Stimulated activated CD4-positive, alpha-beta T cell treated with anti-CD3 and anti-CD28 coated beads, TNF-alpha, amount 100 ng/mL, for 4 hours (primary cell): ENCODE results near the gene DCTN5.
"Not testable (repeated sequence)": the region's sequence is repeated elsewhere in the genome, so short reads cannot be mapped to it uniquely, and the experiment has no call there.

Source experiments
- DNase-seq, 3 experiments: peaks; one replicate each; pipeline ENCODE4 v3.0.0-alpha.2; 2020; ENCODE audit warnings: low read depth in 3 of 3

Gene DCTN5

DNA sequence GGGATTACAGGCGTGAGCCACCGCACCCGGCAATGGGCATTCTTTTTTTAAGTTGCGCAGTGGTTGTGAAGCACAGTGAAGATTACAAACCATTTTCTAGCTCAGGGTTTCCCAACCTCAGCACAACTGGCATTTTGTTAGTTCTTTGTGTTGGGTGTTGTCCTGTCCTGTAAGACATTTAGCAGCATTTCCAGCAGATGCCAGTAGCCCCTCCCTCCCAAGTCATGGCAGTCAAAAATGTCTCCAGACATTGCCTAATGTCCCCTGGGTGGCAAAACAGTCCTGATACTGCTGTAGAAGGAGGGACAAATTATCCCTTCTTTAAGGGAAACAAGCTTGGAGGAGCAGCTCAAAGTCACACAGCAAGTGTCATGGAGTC lies 53.0 kb downstream of the DCTN5 start:
- no peak for DNase-seq

DNA sequence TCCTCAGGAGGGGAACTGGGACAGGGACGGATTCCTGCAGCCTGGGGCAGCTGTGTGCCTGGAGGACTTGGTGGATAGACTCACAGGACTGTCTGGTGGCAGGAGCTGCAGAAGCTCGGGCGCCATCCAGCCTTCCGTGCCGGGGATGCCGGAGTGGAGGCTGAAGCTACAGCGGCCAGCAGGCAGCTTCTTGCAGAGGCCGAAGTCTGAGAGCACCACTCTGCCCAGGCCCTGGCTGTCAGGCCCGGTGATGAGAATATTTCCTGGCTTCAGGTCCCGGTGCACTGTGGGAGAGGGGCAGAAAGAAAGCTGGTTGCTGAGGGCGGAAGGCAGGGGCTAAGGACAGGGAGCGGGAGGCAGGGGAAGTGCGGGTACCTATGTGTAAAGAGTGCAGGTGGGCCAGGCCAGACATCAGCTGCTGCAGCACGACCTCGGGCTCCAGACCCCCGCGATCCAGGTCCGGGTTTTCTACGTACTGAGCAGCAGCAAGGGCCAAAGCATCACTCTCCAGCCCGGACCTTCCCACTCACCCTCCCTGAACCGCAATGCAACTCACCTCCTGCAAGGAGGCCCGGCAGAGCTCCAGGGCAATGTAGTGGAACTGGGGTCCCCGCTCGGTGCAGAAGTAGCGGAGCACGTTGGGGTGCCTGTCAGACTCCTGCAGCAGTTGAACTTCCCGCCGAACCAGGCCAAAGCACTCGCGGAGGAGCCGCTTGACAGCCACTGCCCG lies 53.5 kb downstream of the DCTN5 start:
- no peak for DNase-seq

DNA sequence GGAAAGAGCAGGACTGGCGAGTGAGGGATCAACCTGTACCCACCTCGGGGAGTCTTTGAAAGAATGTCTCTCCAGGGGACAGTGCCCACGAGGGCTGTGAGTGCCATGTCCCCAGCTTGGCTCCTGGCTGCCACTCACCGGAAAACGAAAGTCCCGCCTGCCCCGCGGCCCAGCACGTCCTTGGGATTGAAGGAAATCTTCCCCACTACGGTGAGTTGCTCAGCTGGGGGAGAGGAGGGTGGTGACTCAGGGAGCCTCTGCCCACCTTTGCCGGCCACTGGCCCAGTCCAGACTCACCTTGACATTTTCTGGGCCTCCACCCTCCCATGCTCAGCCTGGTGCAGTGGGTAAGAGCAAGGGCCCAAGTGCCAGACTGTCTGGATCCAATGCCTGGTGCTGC lies 54.5 kb downstream of the DCTN5 start:
- DNase-seq: no peak

GRCh38 chr16:23699100-23699499 lies 57.8 kb downstream of the DCTN5 start:
- DNase-seq: no peak

GRCh38 chr16:23700093-23700492 lies 58.8 kb downstream of the DCTN5 start:
- no peak for DNase-seq

- no peak for DNase-seq
Observed at GRCh38 chr16:23700509-23700908, 59.2 kb downstream of the DCTN5 start.

GRCh38 chr16:23701045-23701444 lies 59.8 kb downstream of the DCTN5 start:
- DNase-seq: no peak

DNA sequence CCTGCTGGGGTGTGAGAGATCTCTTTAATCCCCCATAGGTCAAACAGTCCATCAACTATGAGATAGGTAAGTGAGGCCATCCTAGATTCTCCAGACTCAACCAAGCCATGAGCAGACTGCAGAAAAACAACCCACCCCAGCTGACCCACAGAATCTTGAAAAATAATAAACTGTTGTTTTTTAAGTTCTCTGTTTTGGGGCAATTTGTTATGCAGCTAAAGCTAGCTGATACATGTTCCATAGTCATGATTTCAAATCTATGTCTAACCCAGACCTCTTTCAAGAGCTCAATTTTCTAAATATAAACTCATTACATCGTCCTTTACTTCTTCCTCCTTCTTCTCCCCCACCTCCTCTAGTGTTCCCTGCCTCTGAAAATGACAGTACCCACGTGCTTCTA lies 61.7 kb downstream of the DCTN5 start:
- DNase-seq: no peak

- DNase-seq: no peak
Observed at GRCh38 chr16:23704772-23705516, 63.7 kb downstream of the DCTN5 start.

- no peak for DNase-seq
Observed at GRCh38 chr16:23705517-23705902, 64.2 kb downstream of the DCTN5 start.

DNA sequence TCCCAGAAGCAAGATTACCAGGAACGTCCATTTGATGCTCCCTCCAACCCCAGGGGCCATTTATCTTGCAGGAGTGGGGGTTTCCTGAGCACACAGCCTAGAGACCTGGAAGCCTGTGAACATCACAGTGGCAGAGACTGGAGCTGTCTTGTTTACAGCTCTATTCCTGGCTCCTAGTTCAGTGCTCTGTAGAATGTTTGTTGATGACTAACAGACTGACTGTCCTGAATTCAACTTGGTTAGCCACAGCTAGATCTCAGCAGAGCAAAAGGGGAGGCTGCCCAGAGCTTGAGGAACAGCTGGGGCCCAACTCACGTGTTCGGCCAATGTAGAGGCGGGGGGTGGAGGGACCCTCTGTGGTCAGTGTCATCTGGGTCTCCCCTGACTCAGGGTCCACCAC lies 65.2 kb downstream of the DCTN5 start:
- no peak for DNase-seq

- DNase-seq: no peak
Observed at GRCh38 chr16:23709536-23709935, 68.3 kb downstream of the DCTN5 start.

GRCh38 chr16:23710008-23710407 lies 68.7 kb downstream of the DCTN5 start:
- DNase-seq: no peak

- no peak for DNase-seq
Observed at GRCh38 chr16:23710504-23710903, 69.2 kb downstream of the DCTN5 start.

- DNase-seq: no peak
Observed at GRCh38 chr16:23711785-23712184, 70.5 kb downstream of the DCTN5 start.

DNA sequence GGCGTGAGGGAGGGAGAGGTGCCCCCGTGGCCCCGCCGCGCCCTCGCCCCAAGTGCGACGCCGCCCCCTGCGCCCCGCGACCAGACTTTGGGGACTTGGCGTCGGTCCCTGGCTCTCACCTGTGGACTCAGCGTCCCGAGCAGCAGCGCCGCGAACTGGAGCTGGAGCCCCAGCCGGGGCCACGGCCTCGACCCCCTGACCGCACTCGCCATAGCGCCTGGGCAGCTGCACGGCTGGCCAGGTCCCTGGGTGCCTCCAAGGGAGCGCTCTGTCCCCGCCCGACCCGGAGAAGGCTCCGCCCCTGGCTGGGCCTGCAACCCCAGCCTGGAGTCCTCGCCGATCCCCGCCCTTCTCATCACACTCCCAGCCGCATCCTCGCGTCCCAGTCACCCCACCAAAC lies 71.7 kb downstream of the DCTN5 start, which contains the start of gene ERN2:
Gene ERN2 (minus strand): TSS at position 247 of the 400 bp plus-strand sequence. CDS start 35 bp downstream, at position 212.
- DNase-seq: no peak

DNA sequence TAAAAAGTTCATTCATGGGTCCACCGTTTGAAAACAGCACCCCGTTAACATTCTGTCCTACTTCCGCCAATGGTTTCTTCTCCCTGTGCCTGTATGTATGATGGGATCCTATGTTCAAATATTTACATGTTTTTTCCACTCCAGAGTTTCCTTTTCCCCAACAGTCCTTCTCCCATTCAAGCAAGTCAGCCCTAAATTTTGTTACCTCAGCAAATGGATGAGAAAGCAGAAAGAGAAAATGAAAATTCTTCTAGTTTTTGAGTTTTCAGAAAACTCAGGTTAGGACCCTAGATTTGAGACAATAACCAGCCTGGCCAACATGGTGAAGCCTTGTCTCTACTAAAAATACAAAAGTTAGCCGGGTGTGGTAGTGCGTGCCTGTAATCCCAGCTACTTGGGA lies 75.2 kb downstream of the DCTN5 start:
- DNase-seq: no peak

DNA sequence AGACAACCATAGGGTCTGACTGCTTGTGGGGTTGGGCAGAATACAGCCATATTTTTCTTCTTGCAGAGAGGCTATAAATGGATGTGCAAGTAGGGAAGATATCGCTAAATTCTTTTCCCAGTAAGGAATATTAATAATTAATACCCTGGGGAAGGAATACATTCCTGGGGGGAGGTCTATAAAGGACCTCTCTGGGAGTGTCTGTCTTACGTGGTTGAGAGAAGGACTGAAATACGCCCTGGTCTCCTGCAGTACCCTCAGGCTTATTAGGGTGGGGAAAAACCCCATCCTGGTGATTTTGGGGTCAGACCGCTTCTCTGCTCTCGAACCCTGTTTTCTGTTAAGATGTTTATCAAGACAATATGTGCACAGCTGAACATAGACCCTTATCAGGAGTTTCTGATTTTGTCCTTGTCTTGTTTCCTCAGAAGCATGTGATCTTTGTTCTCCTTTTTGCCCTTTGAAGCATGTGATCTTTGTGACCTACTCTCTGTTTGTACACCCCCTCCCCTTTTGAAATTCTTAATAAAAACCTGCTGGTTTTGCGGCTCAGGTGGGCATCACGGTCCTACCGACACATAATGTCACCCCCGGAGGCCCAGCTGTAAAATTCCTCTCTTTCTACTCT lies 81.5 kb downstream of the DCTN5 start:
- not testable (repeated sequence) for DNase-seq

- DNase-seq: no peak
Observed at GRCh38 chr16:23724096-23724784, 83.0 kb downstream of the DCTN5 start.

DNA sequence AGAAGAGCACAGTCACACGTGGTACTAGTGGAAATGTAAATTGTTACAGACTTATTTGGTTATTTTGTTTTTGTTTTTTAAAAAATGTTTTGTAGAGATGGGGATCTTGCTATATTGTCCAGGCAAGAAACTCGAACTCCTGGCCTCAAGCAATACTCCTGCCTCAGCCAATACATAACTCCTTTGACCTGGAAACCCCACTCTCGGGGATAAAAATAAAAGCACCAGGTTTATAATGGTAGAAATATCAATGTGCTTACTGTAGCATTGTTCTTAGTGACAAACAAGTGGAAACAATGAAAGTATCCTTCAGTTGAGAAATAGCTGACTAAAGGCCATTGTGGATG lies 83.5 kb downstream of the DCTN5 start:
- no peak for DNase-seq

GRCh38 chr16:23726710-23727109 lies 85.4 kb downstream of the DCTN5 start:
- DNase-seq: no peak
